OCI-LY7 (cell line): ENCODE results near the gene TPRG1L. TPM values are rescaled to one million over a fixed set of nuclear protein-coding genes. Genes with fewer than 3 reads are reported as not detected.

Experiments used
- BruUV-seq: library from RNA; stranded (reverse); fragments of 400-500 nt; replicated peaks from 2 replicates; lab custom pipeline; 2021; lab: Mats Ljungman, UMichigan
- CTCF ChIA-PET: fragments of 300-600 bp; sonication (Branson Sonifier 250); formaldehyde crosslinking; loops from one replicate; lab custom pipeline; 2022; ENCODE audit warnings: antibody characterized with exemption; ENCODE audit not compliant: unreplicated experiment; lab: Charles Lee
- POLR2A ChIA-PET: fragments of 300-600 bp; sonication (Branson Sonifier 250); formaldehyde crosslinking; loops from one replicate; lab custom pipeline; 2022; ENCODE audit warnings: antibody characterized with exemption; lab: Charles Lee
- DNase-seq: peaks from one replicate; pipeline ENCODE4 v3.0.0-alpha.2; 2015; ENCODE audit warnings: low spot score
- H2AFZ ChIP-seq: fragments of 200-600 bp; sonication (generic), shearing (Covaris generic); 2 replicates; pipeline ENCODE4 v1.6.1; 2014; ENCODE audit warnings: mild to moderate bottlenecking, antibody characterized with exemption, low read length, moderate library complexity
- H3K27ac ChIP-seq: fragments of 200-600 bp; sonication (generic); 2 replicates; pipeline ENCODE4 v1.5.1; 2014; ENCODE audit warnings: mixed run types, low read depth, mild to moderate bottlenecking, moderate library complexity, low read length, inconsistent platforms; ENCODE audit not compliant: poor library complexity, severe bottlenecking
- H3K36me3 ChIP-seq: fragments of 200-600 bp; sonication (generic); 2 replicates; pipeline ENCODE4 v1.6.1; 2014; ENCODE audit warnings: mild to moderate bottlenecking, antibody characterized with exemption, low read length, moderate library complexity, mixed read lengths; ENCODE audit not compliant: insufficient read depth
- H3K4me1 ChIP-seq: fragments of 200-600 bp; sonication (generic); 2 replicates; pipeline ENCODE4 v1.5.1; 2014; ENCODE audit warnings: mild to moderate bottlenecking, low read length; ENCODE audit not compliant: insufficient read depth, poor library complexity, severe bottlenecking
- H3K4me2 ChIP-seq: fragments of 200-600 bp; sonication (generic); 2 replicates; pipeline ENCODE4 v1.6.1; 2014; ENCODE audit warnings: mild to moderate bottlenecking, low read length
- H3K4me3 ChIP-seq: fragments of 200-600 bp; sonication (generic); 2 replicates; pipeline ENCODE4 v1.5.1; 2014; ENCODE audit warnings: mild to moderate bottlenecking, low read depth, low read length; ENCODE audit not compliant: poor library complexity, severe bottlenecking
- H3K79me2 ChIP-seq: fragments of 200-600 bp; sonication (generic); 2 replicates; pipeline ENCODE4 v1.6.1; 2016; ENCODE audit warnings: low read depth, mild to moderate bottlenecking, low read length, moderate library complexity, mixed read lengths; ENCODE audit not compliant: insufficient read depth
- H3K9me2 ChIP-seq: fragments of 200-600 bp; sonication (generic); 2 replicates; pipeline ENCODE4 v1.6.1; 2016; ENCODE audit warnings: mild to moderate bottlenecking, low read length, mixed read lengths; ENCODE audit not compliant: insufficient read depth
- H3K9me3 ChIP-seq: fragments of 200-600 bp; sonication (generic); 2 replicates; pipeline ENCODE4 v1.6.1; 2014; ENCODE audit warnings: mild to moderate bottlenecking, mixed run types, low read length, mixed read lengths
- H4K20me1 ChIP-seq: fragments of 200-600 bp; sonication (generic); 2 replicates; pipeline ENCODE4 v1.6.1; 2014; ENCODE audit warnings: mild to moderate bottlenecking, antibody characterized with exemption, low read length, moderate library complexity, mixed read lengths; ENCODE audit not compliant: insufficient read depth
- EZH2phosphoT487 ChIP-seq: fragments of 200-600 bp; sonication (generic); IDR thresholded peaks from 2 replicates; pipeline ENCODE4 v1.6.1; 2018; ENCODE audit warnings: low read depth, borderline replicate concordance, mild to moderate bottlenecking, mixed run types, antibody characterized with exemption, low read length, moderate library complexity, mixed read lengths
- intact Hi-C: fragments of 100-400 bp; cut with micrococcal nuclease; formaldehyde crosslinking; loops from one replicate; pipeline ENCODE4 v1.10.0; 2022; ENCODE audit not compliant: unreplicated experiment
- total RNA-seq, 2 experiments: library from RNA; depleted of rRNA in 1 of 2; stranded (reverse); fragments of >200 nt in 1 of 2; shearing (Covaris generic) in 1 of 2; gene quantifications; 2 replicates each; pipeline ENCODE4 v1.2.3, GENCODE V29; 2014 to 2022
- TF ChIP-seq, protein P1 (sequence below): fragments of 200-600 bp; sonication (generic); conservative IDR thresholded peaks from 2 replicates; pipeline ENCODE4 v1.5.1; 2014; ENCODE audit warnings: mild to moderate bottlenecking, antibody characterized with exemption, low read length, moderate library complexity, mixed read lengths

Gene TPRG1L
- total RNA-seq, 2 experiments from 2014 or later = 3.1 to 6.8 TPM

DNA sequence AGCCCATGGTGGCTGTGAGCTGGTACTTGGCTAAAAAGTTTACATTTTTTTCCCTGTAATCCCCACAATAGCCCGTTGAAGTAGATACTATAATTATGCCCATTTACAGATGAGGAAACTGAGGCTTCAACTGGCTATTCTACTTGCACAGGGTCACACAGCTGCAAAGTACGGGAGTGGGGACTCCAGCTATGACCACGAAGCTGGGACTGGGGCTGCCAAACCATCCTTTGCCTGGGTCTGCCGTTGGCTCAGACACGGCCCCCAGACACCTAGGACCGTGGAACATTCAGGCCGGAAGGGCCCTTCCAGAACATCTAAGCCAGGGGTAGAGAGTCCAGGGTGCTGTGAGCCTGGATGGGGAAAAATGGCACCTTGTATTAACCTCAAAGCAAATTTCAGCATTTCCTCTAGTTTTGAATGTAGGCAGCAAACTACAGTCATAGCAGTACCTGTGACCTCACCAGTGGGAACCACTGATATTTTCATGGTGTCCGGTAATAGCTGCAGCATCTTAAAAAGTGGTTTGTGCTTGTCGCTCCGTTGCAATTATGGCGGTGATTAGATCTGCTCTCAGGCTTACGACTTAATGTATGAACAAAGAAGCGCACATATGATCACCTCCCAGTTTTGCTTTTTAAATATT, 31.8 kb downstream of the TPRG1L start:
- CTCF ChIA-PET = no interaction called here

DNA sequence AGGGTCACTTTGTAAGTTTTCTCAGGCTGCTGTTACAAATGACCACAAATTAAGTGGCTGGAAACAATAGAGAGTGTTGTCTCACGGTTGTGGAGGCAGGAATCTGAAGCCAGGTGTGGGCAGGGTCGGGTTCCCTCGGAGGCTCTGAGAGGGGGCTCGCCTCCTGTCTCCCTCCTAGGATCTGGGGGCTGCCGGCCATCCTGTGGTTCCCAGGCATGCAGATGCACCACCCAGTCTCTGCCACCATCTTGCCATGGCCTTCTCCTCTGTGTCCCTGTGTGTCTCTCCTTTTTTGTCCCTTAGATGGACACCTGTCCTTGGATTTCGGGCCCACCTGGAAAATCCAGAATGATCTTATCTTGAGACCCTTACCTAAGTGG, 32.3 kb downstream of the TPRG1L start:
- Histone ChIP-seq H3K4me1 (peaks cover 20% of the 10 kb centered on the region), H3K27ac (no peak overlapping the region), H3K9me2 (no peaks in the 10 kb centered on the region), H3K9me3 (no peaks in the 10 kb centered on the region), H3K36me3 (no peaks in the 10 kb centered on the region), H3K4me2 (no peak overlapping the region), H2AFZ (no peak overlapping the region), H3K4me3 (no peak overlapping the region), H4K20me1 (no peaks in the 10 kb centered on the region), H3K79me2 (no peaks in the 10 kb centered on the region)
- no peak for TF ChIP-seq EZH2phosphoT487
- TF ChIP-seq, protein P1, sequence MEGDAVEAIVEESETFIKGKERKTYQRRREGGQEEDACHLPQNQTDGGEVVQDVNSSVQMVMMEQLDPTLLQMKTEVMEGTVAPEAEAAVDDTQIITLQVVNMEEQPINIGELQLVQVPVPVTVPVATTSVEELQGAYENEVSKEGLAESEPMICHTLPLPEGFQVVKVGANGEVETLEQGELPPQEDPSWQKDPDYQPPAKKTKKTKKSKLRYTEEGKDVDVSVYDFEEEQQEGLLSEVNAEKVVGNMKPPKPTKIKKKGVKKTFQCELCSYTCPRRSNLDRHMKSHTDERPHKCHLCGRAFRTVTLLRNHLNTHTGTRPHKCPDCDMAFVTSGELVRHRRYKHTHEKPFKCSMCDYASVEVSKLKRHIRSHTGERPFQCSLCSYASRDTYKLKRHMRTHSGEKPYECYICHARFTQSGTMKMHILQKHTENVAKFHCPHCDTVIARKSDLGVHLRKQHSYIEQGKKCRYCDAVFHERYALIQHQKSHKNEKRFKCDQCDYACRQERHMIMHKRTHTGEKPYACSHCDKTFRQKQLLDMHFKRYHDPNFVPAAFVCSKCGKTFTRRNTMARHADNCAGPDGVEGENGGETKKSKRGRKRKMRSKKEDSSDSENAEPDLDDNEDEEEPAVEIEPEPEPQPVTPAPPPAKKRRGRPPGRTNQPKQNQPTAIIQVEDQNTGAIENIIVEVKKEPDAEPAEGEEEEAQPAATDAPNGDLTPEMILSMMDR = no peak
- BruUV-seq = no TSS peak
- CTCF ChIA-PET = no interaction called here
- no peak for DNase-seq
- POLR2A ChIA-PET = no interaction called here
- intact Hi-C loops = no loop called here

More for the DNA sequence above, 31.8 kb downstream of the TPRG1L start:
- peak overlapping the region; percentile 11 for H3K4me2 ChIP-seq
- H3K79me2 ChIP-seq = no peaks in the 10 kb centered on the region
- H3K4me3 ChIP-seq = no peak overlapping the region
- no peak overlapping the region for H3K27ac ChIP-seq
- peak overlapping the region; percentile 36; the same call in 1 of the 2 replicates for H2AFZ ChIP-seq
- TF ChIP-seq, protein P1 = no peak
- TF ChIP-seq EZH2phosphoT487 = no peak
- H3K9me2 ChIP-seq = no peaks in the 10 kb centered on the region
- intact Hi-C loops = no loop called here
- no peak for DNase-seq
- H3K36me3 ChIP-seq = no peaks in the 10 kb centered on the region
- H3K9me3 ChIP-seq = no peaks in the 10 kb centered on the region
- POLR2A ChIA-PET = interaction anchor here (2.3 kb wide), 1 partner anchor 9 kb away, joined by 18 read pairs; no protein-coding TSS in a partner anchor
- H3K4me1 ChIP-seq = peaks cover 20% of the 10 kb centered on the region
- no TSS peak for BruUV-seq
- H4K20me1 ChIP-seq = no peaks in the 10 kb centered on the region

DNA sequence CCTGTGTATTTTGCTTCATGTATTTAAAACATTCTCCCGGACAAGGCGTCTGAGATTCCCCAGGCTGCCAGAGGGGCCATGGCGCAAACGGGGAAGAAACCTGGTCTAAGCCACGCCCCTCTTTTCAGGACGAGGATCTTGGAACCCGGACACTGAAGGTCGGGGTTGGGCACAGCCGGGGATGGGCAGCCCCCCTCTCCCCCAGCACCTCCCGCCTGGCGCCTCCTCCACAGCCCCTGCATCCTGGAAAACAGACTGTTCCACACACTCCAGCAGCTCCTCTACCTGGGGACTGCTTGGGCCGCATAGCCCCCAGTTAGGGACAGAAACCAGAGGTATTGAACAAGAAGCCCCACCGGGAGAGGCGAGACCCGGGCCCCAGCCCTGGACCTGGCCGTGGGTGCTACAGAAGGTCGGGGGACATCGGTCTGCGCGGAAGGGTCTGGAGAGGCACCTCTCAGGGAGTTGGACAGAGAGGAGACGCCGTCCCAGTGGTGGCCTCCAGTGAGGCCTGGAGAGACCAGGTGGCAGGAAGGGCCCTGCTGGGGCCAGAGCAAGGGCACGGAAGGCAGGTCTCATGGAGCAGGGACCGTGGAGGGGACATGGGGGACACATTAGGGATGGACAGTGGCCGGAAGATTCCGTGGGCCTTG, 32.9 kb downstream of the TPRG1L start:
- H3K4me3 ChIP-seq = no peak overlapping the region

More for the DNA sequence above, 32.9 kb downstream of the TPRG1L start:
- TF ChIP-seq, protein P1 = no peak
- TF ChIP-seq EZH2phosphoT487 = no peak
- Histone ChIP-seq H3K4me1 (peaks cover 20% of the 10 kb centered on the region), H3K4me2 (no peak overlapping the region), H3K9me3 (no peaks in the 10 kb centered on the region), H3K9me2 (no peaks in the 10 kb centered on the region), H3K79me2 (no peaks in the 10 kb centered on the region), H2AFZ (no peak overlapping the region), H3K36me3 (no peaks in the 10 kb centered on the region), H3K27ac (no peak overlapping the region), H4K20me1 (no peaks in the 10 kb centered on the region)
- BruUV-seq = no TSS peak
- DNase-seq = no peak
- intact Hi-C loops = no loop called here
- ChIA-PET CTCF (no interaction called here), POLR2A (interaction anchor here (1.5 kb wide), 1 partner anchor 10 kb away, joined by 5 read pairs; no protein-coding TSS in a partner anchor)
